ENCODE measurements around the gene NUDT22.
A peak's percentile ranks its signal among the peaks of the same experiment; 100 is the strongest.

NUDT22 gene

GRCh38 chr11:64192434-64192833 is 33.6 kb upstream of the NUDT22 start:
- no peak for DNase-seq (ENCODE audit: low spot score)
- no peak for TF ChIP-seq CTCF (conservative IDR thresholded peaks at IDR 0.05; ENCODE audit: low read depth)
- CTCF ChIA-PET = no interaction called here
- POLR2A ChIA-PET (ENCODE audit: low non-redundant PET) = interaction anchor here (0.6 kb wide), 1 partner anchor 12 kb away, joined by 3 read pairs; no protein-coding TSS in a partner anchor
- H3K27ac ChIP-seq = no peak overlapping the region; the same call in 1 of the 2 replicates

- ChIA-PET CTCF (no interaction called here), POLR2A (ENCODE audit: low non-redundant PET) (no interaction called here)
- TF ChIP-seq CTCF (conservative IDR thresholded peaks at IDR 0.05; ENCODE audit: low read depth) = no peak
- no peak overlapping the region for H3K27ac ChIP-seq
- no peak for DNase-seq (ENCODE audit: low spot score)
These were observed 29.4 kb upstream of the NUDT22 start for GRCh38 chr11:64196626-64197025.

GRCh38 chr11:64198511-64198910 is 27.6 kb upstream of the NUDT22 start:
- no peak for TF ChIP-seq CTCF (conservative IDR thresholded peaks at IDR 0.05; ENCODE audit: low read depth)
- H3K27ac ChIP-seq = no peak overlapping the region
- no peak for DNase-seq (ENCODE audit: low spot score)
- POLR2A ChIA-PET (ENCODE audit: low non-redundant PET) = no interaction called here
- CTCF ChIA-PET = interaction anchor here (0.5 kb wide), 1 partner anchor 66 kb away, joined by 3 read pairs; no protein-coding TSS in a partner anchor

GRCh38 chr11:64201543-64201942 is 24.5 kb upstream of the NUDT22 start:
- no peak for DNase-seq (ENCODE audit: low spot score)
- H3K27ac ChIP-seq = no peak overlapping the region
- no peak for TF ChIP-seq CTCF (conservative IDR thresholded peaks at IDR 0.05; ENCODE audit: low read depth)
- CTCF ChIA-PET = no interaction called here
- POLR2A ChIA-PET (ENCODE audit: low non-redundant PET) = no interaction called here

GRCh38 chr11:64202992-64203391 is 23.1 kb upstream of the NUDT22 start:
- ChIA-PET POLR2A (ENCODE audit: low non-redundant PET) (no interaction called here), CTCF (interaction anchor here (0.6 to 0.8 kb wide), 2 partner anchors 98 to 1381 kb away, joined by 3 read pairs; no protein-coding TSS in a partner anchor)
- H3K27ac ChIP-seq = peak overlapping the region; percentile 60
- DNase-seq (ENCODE audit: low spot score) = no peak
- TF ChIP-seq CTCF (conservative IDR thresholded peaks at IDR 0.05; ENCODE audit: low read depth) = no peak

GRCh38 chr11:64203421-64204079 is 22.5 kb upstream of the NUDT22 start:
- ChIA-PET POLR2A (ENCODE audit: low non-redundant PET) (no interaction called here), CTCF (interaction anchor here (0.6 to 1.3 kb wide), 4 partner anchors 16 to 1382 kb away, joined by 3 to 12 read pairs (median 3); no protein-coding TSS in a partner anchor)
- TF ChIP-seq CTCF (conservative IDR thresholded peaks at IDR 0.05; ENCODE audit: low read depth) = no peak
- peak overlapping the region; percentile 60 for H3K27ac ChIP-seq
- DNase-seq (ENCODE audit: low spot score) = no peak
